GM12878 (cell line): ENCODE measurements around the gene COL7A1. TPM values are rescaled to one million over a fixed set of nuclear protein-coding genes. Genes with fewer than 3 reads are reported as not detected.

Experiments used
- ATAC-seq: fragments of 200-7000 bp; cut with Tn5 transposase; 3 replicates; pipeline ENCODE4 v1.9.1; 2020; ENCODE audit warnings: mild to moderate bottlenecking, moderate library complexity
- BruUV-seq: library from RNA; stranded (reverse); fragments of 400-500 nt; replicated peaks from 2 replicates; lab custom pipeline; 2021; lab: Mats Ljungman, UMichigan
- CTCF ChIA-PET: fragments of 300-600 bp; sonication (Branson Sonifier 250); formaldehyde crosslinking; extraction: SDS; loops from one replicate; lab custom pipeline; 2021; ENCODE audit warnings: inconsistent platforms; lab: Yijun Ruan, JAX
- POLR2A ChIA-PET: fragments of 350-600 bp; formaldehyde crosslinking; extraction: SDS; loops from one replicate; lab custom pipeline; 2021; ENCODE audit warnings: inconsistent platforms; lab: Charles Lee
- RAD21 ChIA-PET: fragments of 300-600 bp; sonication (Branson Sonifier 250); formaldehyde crosslinking; loops from one replicate; lab custom pipeline; 2023; ENCODE audit warnings: antibody characterized with exemption; ENCODE audit not compliant: unreplicated experiment; lab: Charles Lee
- SMC1A ChIA-PET: fragments of 300-600 bp; sonication (Branson Sonifier 250); formaldehyde crosslinking; loops from one replicate; lab custom pipeline; 2023; ENCODE audit not compliant: unreplicated experiment, uncharacterized antibody; lab: Charles Lee
- DNase-seq: peaks from one replicate; pipeline ENCODE4 v3.0.0-alpha.2; 2011; ENCODE audit warnings: low read depth, low spot score
- FAIRE-seq: peaks from 3 replicates; lab custom pipeline; 2011; peaks lifted over from hg19 to GRCh38; lab: Jason Lieb, UNC
- H2AFZ ChIP-seq: 2 replicates; pipeline ENCODE4 v1.6.0; 2011; ENCODE audit warnings: low read depth, low read length, control low read depth; ENCODE audit not compliant: control insufficient read depth
- H3K27ac ChIP-seq: 2 replicates; pipeline ENCODE4 v1.5.1; 2011; ENCODE audit warnings: control low read depth; ENCODE audit not compliant: control insufficient read depth, insufficient read depth
- H3K27me3 ChIP-seq, 2 experiments: replicated peaks in 1 of 2; 2 replicates each; pipeline versions ENCODE4 v1.6.0 to v1.6.1; 2011; ENCODE audit warnings: low read length in 1 of 2; ENCODE audit not compliant: control insufficient read depth in 2 of 2, insufficient read depth in 2 of 2
- H3K36me3 ChIP-seq, 2 experiments: 2 replicates each; pipeline ENCODE4 v1.5.1; 2011; ENCODE audit warnings: low read length in 1 of 2; ENCODE audit not compliant: control insufficient read depth in 2 of 2, insufficient read depth in 2 of 2
- H3K4me1 ChIP-seq: 2 replicates; pipeline ENCODE4 v1.6.1; 2011; ENCODE audit warnings: mild to moderate bottlenecking, low read length, moderate library complexity, mixed read lengths; ENCODE audit not compliant: control insufficient read depth, insufficient read depth
- H3K4me2 ChIP-seq: 2 replicates; pipeline ENCODE4 v1.6.0; 2011; ENCODE audit warnings: control low read depth; ENCODE audit not compliant: control insufficient read depth, insufficient read depth
- H3K4me3 ChIP-seq: fragments of 200-600 bp; sonication (generic); 2 replicates; pipeline ENCODE4 v1.5.1; 2016
- H3K79me2 ChIP-seq: 2 replicates; pipeline ENCODE4 v1.6.0; 2011; ENCODE audit warnings: low read length; ENCODE audit not compliant: control insufficient read depth, insufficient read depth
- H3K9ac ChIP-seq: 2 replicates; pipeline ENCODE4 v1.8.0; 2011; ENCODE audit warnings: low read length, control low read depth, mixed read lengths; ENCODE audit not compliant: control insufficient read depth, insufficient read depth
- H3K9me3 ChIP-seq: replicated peaks from 3 replicates; pipeline ENCODE4 v1.5.1; 2011; ENCODE audit warnings: mild to moderate bottlenecking, low read length; ENCODE audit not compliant: control insufficient read depth, insufficient read depth
- H4K20me1 ChIP-seq: 2 replicates; pipeline ENCODE4 v1.6.0; 2011; ENCODE audit not compliant: control insufficient read depth, insufficient read depth
- BMI1 ChIP-seq: fragments of 450-650 bp; IDR thresholded peaks from 2 replicates; pipeline ENCODE4 v1.6.1; 2016; ENCODE audit warnings: mild to moderate bottlenecking, moderate library complexity, borderline replicate concordance
- HDAC6 ChIP-seq: fragments of 200-600 bp; sonication (generic); IDR thresholded peaks from one replicate; pipeline ENCODE4 v1.8.0; 2017; ENCODE audit warnings: antibody characterized with exemption; ENCODE audit not compliant: unreplicated experiment
- WGBS: methylation state at CpG from one replicate; pipeline ENCODE4 v1.1.6; 2016; ENCODE audit warnings: low lambda C conversion rate; ENCODE audit not compliant: insufficient replicate concordance, insufficient coverage; ENCODE audit errors: missing lambda C conversion rate; 5-methylcytosine and 5-hydroxymethylcytosine counted together
- in situ Hi-C: fragments of 300-500 bp; cut with MboI; formaldehyde crosslinking; loops from 9 replicates; pipeline ENCODE4 v1.14.3; 2018; ENCODE audit warnings: mixed read lengths
- intact Hi-C: fragments of 100-400 bp; cut with micrococcal nuclease; formaldehyde crosslinking; loops from one replicate; pipeline ENCODE4 v1.14.2; 2022; ENCODE audit not compliant: unreplicated experiment
- polyA plus RNA-seq, 11 experiments: library from polyadenylated mRNA; depleted of rRNA in 4 of 11; unstranded in 6 of 11; stranded (reverse) in 5 of 11; fragments of >200 nt; fragmentation: Nextera tagmentation in 4 of 11; fragmentation: Illumina TruSeq in 1 of 11; extraction: Ambion mirVana in 4 of 11; extraction: Trizol in 1 of 11; gene quantifications; 1 replicate in 1 of 11; 2 replicates in 10 of 11; pipeline versions ENCODE4 v1.2.1 to v1.2.3, GENCODE V29; 2011 to 2016; ENCODE audit warnings: inconsistent platforms in 2 of 11, missing spikeins in 2 of 11, low read depth in 1 of 11
- total RNA-seq, 4 experiments: library from RNA; depleted of rRNA in 3 of 4; stranded (reverse); fragments of >200 nt in 3 of 4; fragmentation: Illumina TruSeq in 1 of 4; extraction: Trizol in 1 of 4; gene quantifications; 2 replicates each; pipeline versions ENCODE4 v1.2.1 to v1.2.3, GENCODE V29; 2013 to 2021
- TF ChIP-seq, protein P1 (sequence below): fragments of 450-650 bp; IDR thresholded peaks from 2 replicates; pipeline ENCODE4 v1.6.1; 2017; ENCODE audit warnings: mild to moderate bottlenecking, moderate library complexity

Gene COL7A1
- total and polyA plus RNA-seq, 10 of the 15 experiments (the other 5 are each of a cell fraction or from before 2014, with no cell fraction given) = 0.01 to 1.9 (median 0.29) TPM; not detected in 1

- ChIA-PET RAD21 (no interaction called here), CTCF (no interaction called here), SMC1A (no interaction called here), POLR2A (no interaction called here)
- peaks cover 7% of the 10 kb centered on the region; the same call in 1 of the 2 replicates for H3K4me1 ChIP-seq
- in situ Hi-C loops = no loop called here
- no peak overlapping the region for H2AFZ ChIP-seq
- H3K9ac ChIP-seq = no peak overlapping the region
- intact Hi-C loops = no loop called here
- WGBS = 88% methylated on average over 12 of the region's 12 CpGs
- H4K20me1 ChIP-seq = no peaks in the 10 kb centered on the region
- no peak overlapping the region for H3K27ac ChIP-seq
- no peak overlapping the region for H3K4me2 ChIP-seq
- no peak for TF ChIP-seq HDAC6
- no peak for TF ChIP-seq BMI1
- TF ChIP-seq, protein P1, sequence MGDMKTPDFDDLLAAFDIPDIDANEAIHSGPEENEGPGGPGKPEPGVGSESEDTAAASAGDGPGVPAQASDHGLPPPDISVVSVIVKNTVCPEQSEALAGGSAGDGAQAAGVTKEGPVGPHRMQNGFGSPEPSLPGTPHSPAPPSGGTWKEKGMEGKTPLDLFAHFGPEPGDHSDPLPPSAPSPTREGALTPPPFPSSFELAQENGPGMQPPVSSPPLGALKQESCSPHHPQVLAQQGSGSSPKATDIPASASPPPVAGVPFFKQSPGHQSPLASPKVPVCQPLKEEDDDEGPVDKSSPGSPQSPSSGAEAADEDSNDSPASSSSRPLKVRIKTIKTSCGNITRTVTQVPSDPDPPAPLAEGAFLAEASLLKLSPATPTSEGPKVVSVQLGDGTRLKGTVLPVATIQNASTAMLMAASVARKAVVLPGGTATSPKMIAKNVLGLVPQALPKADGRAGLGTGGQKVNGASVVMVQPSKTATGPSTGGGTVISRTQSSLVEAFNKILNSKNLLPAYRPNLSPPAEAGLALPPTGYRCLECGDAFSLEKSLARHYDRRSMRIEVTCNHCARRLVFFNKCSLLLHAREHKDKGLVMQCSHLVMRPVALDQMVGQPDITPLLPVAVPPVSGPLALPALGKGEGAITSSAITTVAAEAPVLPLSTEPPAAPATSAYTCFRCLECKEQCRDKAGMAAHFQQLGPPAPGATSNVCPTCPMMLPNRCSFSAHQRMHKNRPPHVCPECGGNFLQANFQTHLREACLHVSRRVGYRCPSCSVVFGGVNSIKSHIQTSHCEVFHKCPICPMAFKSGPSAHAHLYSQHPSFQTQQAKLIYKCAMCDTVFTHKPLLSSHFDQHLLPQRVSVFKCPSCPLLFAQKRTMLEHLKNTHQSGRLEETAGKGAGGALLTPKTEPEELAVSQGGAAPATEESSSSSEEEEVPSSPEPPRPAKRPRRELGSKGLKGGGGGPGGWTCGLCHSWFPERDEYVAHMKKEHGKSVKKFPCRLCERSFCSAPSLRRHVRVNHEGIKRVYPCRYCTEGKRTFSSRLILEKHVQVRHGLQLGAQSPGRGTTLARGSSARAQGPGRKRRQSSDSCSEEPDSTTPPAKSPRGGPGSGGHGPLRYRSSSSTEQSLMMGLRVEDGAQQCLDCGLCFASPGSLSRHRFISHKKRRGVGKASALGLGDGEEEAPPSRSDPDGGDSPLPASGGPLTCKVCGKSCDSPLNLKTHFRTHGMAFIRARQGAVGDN = no peak
- FAIRE-seq (no peak), DNase-seq (no peak), ATAC-seq (no peak)
- H3K4me3 ChIP-seq = no peak overlapping the region
- peaks cover 3% of the 10 kb centered on the region for H3K79me2 ChIP-seq
- H3K27me3 ChIP-seq = no peaks in the 10 kb centered on the region
- H3K9me3 ChIP-seq = no peaks in the 10 kb centered on the region
- peaks cover 0 to 8% of the 10 kb centered on the region in 2 experiments; a peak in 3 of 4 replicates for H3K36me3 ChIP-seq
- no TSS peak for BruUV-seq
These were observed 35.7 kb upstream of the COL7A1 start for GRCh38 chr3:48630833-48631232.
